ENCODE measurements around the gene IL26. TPM values are rescaled to one million over a fixed set of nuclear protein-coding genes. Genes with fewer than 3 reads are reported as not detected.

IL26 gene
- total and polyA plus RNA-seq, 2 donors (not counting 3 experiments of a cell fraction or from before 2014, with no cell fraction given): not detected

- no peak overlapping the region for H3K9ac ChIP-seq (replicated peaks; ENCODE audit: extremely low read depth, insufficient read depth, low read length)
- no peak for DNase-seq (ENCODE audit: low read depth, low spot score)
- dilution Hi-C loops (cut with MboI; ENCODE audit: extremely low pct_ligation_motif_present, low sequenced_read_pairs) (no loop called here), intact Hi-C loops (cut with micrococcal nuclease) (no loop called here)
- no peak overlapping the region for H2AFZ ChIP-seq (ENCODE audit: low read depth, low read length)
- no peak overlapping the region for H3K27ac ChIP-seq (ENCODE audit: insufficient read depth, low read depth, low read length)
- H3K4me2 ChIP-seq (ENCODE audit: insufficient read depth, low read length): no peak overlapping the region
- no peaks in the 10 kb centered on the region for H3K9me1 ChIP-seq (replicated peaks; ENCODE audit: control insufficient read depth, extremely low read depth, insufficient read depth, low read length)
- H3K27me3 ChIP-seq (ENCODE audit: control insufficient read depth in 2 of 2, insufficient read depth in 2 of 2, low read length in 2 of 2): no peaks in the 10 kb centered on the region
- no peaks in the 10 kb centered on the region for H3K79me2 ChIP-seq (ENCODE audit: control insufficient read depth, insufficient read depth, low read length)
- no peaks in the 10 kb centered on the region for H4K20me1 ChIP-seq (replicated peaks; ENCODE audit: control insufficient read depth, extremely low read depth, insufficient read depth, low read length)
- no peak for TF ChIP-seq FOS (IDR thresholded peaks at IDR 0.05; ENCODE audit: borderline replicate concordance, insufficient read depth, low read length)
- no peak for TF ChIP-seq GATA2 (IDR thresholded peaks at IDR 0.05; ENCODE audit: insufficient read depth, insufficient read length, low read depth, low read length)
- TF ChIP-seq POLR2AphosphoS5 (IDR thresholded peaks at IDR 0.05; ENCODE audit: insufficient read depth, low read depth, low read length): no peak
- no peak for TF ChIP-seq POLR2A (IDR thresholded peaks at IDR 0.05; ENCODE audit: low read depth, low read length)
- TF ChIP-seq JUN (IDR thresholded peaks at IDR 0.05; ENCODE audit: borderline replicate concordance, insufficient read depth, insufficient read length, low read depth): no peak
- TF ChIP-seq MYC (IDR thresholded peaks at IDR 0.05; ENCODE audit: low read depth, low read length): no peak
- TF ChIP-seq, protein P1, sequence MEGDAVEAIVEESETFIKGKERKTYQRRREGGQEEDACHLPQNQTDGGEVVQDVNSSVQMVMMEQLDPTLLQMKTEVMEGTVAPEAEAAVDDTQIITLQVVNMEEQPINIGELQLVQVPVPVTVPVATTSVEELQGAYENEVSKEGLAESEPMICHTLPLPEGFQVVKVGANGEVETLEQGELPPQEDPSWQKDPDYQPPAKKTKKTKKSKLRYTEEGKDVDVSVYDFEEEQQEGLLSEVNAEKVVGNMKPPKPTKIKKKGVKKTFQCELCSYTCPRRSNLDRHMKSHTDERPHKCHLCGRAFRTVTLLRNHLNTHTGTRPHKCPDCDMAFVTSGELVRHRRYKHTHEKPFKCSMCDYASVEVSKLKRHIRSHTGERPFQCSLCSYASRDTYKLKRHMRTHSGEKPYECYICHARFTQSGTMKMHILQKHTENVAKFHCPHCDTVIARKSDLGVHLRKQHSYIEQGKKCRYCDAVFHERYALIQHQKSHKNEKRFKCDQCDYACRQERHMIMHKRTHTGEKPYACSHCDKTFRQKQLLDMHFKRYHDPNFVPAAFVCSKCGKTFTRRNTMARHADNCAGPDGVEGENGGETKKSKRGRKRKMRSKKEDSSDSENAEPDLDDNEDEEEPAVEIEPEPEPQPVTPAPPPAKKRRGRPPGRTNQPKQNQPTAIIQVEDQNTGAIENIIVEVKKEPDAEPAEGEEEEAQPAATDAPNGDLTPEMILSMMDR (IDR thresholded peaks at IDR 0.05; ENCODE audit: extremely low read depth in 1 of 2, insufficient read depth in 1 of 2, low read depth in 1 of 2, low read length in 2 of 2): no peak
- TF ChIP-seq EZH2 (IDR thresholded peaks at IDR 0.05; ENCODE audit: borderline replicate concordance, low read depth, low read length, severe bottlenecking): no peak
- no peak for TF ChIP-seq MAX (IDR thresholded peaks at IDR 0.05; ENCODE audit: insufficient read depth, insufficient read length)
- no TSS peak for BruUV-seq (replicated peaks)
- no peaks in the 10 kb centered on the region for H3K36me3 ChIP-seq (ENCODE audit: control insufficient read depth in 2 of 2, extremely low read depth in 1 of 2, insufficient read depth in 2 of 2, low read length in 2 of 2)
- no peak for FAIRE-seq
- H3K9me3 ChIP-seq (replicated peaks; ENCODE audit: control insufficient read depth, insufficient read depth, low read length): no peaks in the 10 kb centered on the region
- H3K4me3 ChIP-seq (replicated peaks in 1 of 3; ENCODE audit: insufficient read depth in 1 of 3, low read depth in 1 of 3, low read length in 3 of 3): no peak overlapping the region
- ChIA-PET CTCF (no interaction called here), POLR2A (no interaction called here)
- no peaks in the 10 kb centered on the region for H3K4me1 ChIP-seq (ENCODE audit: control insufficient read depth, extremely low read depth, insufficient read depth, low read length)
Measured at GRCh38 chr12:68154779-68155178, 70.8 kb downstream of the IL26 start.

Other genes starting within 250 kb of the IL26 start
- gene IFNG-AS1, start 236.4 kb downstream of the IL26 start, total RNA-seq: not detected in 2 replicates
- gene IFNG-AS1, start 236.4 kb downstream of the IL26 start, polyA plus RNA-seq: not detected in 2 replicates
- gene IFNG, start 66.1 kb downstream of the IL26 start, total RNA-seq: not detected in 2 replicates
- not detected in 2 replicates for gene IFNG, start 66.1 kb downstream of the IL26 start, polyA plus RNA-seq
- not detected in 2 replicates for gene IL22, start 27.8 kb upstream of the IL26 start, total RNA-seq
- gene IL22, start 27.8 kb upstream of the IL26 start, polyA plus RNA-seq: not detected in 2 replicates
- gene MDM1, start 106.6 kb upstream of the IL26 start, total RNA-seq: 12.5 and 14.4 TPM in 2 replicates
- 2.9 and 4.3 TPM in 2 replicates for gene MDM1, start 106.6 kb upstream of the IL26 start, polyA plus RNA-seq